CD4-positive, alpha-beta T cell treated with Interleukin-4 for 1 hour (primary cell): ENCODE results near the gene MPPED2.

Experiments
- DNase-seq, 2 donors: peaks; one replicate each; pipeline ENCODE4 v3.0.0-alpha.2; 2020 to 2022

MPPED2 gene

DNA sequence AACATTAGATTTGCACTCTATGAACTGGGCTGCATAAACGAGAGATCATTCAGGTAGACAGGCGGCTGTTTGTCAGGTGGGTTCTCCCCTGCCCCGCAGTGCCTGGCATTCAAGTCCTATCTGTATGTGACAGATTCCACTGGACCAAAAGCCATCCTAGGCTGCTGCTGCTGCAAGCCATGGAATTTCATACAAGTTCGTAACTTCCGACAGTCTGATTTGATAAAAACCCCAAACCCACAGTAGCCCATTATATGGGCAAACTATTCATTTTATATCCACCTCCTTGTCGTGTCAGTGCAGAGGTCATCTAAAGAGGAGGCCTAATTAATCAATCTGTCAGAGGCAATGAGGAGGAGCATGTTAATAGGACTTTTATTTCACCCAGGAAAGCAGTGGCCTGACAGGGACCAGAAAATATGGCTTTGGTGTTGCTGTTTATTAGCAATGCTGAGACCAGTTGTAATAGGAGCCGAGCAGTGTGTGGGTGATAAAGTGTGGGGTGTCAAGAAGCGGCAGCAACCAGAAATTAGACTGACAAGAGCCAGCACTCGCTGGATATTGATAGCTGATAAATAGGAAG lies 139.0 kb downstream of the MPPED2 start:
- DNase-seq: no peak

DNA sequence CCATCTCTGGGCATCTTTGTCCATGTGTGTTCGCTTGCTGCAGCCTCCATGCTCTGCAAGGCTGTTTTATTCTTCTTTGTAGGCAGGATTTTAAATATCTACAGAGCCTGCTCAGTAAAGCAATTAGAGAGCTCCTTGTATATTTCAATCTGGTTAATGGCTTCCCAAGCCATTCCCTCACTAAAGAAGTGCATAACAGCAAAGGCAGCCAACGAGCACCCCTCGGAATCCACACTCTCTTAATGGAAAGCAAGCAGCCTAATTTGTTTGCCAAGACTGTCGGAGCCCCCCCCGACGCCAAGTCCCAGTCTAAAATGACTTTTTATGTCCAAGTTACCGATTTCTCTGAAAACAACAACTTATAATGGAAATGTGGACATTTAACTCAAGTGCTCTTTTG lies 139.6 kb downstream of the MPPED2 start:
- DNase-seq: no peak

DNA sequence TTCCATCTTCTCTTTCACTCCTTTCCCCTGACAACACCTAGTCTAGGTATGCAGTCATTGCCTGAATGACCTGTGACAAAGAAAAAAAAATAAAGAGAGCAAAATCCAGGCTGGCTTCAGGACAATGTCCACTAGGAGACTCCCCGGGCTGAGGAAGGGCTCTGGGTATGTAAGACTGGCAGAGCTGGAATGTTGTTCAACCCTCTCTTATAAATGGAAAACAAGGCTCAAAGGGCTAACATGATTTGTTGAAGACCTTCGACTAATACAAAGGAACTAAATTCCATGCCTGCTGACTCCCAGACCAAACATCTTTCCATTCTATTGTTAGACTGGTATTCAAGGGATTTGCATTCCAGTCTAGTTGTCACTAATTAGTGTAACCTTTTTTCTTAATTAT lies 141.1 kb downstream of the MPPED2 start:
- DNase-seq: no peak

DNA sequence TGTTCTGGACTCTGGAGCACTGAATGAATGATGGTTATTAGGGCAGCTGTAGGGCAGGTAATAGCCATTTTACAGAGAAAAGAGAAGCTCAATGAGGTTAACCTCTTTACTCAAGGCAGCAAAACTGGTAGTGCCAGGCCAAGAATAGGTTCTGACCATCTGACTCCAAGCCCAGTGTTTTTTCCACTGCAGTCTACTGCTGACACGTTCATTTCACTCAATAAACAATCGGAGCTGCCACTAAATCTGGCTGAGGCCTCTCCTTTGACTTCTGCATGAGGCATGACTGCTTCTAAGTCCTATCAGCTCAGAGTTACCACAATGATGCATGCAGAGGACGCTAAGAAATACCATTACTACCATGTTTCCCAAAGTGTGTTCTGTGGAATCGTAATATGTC lies 145.6 kb downstream of the MPPED2 start:
- no peak for DNase-seq

DNA sequence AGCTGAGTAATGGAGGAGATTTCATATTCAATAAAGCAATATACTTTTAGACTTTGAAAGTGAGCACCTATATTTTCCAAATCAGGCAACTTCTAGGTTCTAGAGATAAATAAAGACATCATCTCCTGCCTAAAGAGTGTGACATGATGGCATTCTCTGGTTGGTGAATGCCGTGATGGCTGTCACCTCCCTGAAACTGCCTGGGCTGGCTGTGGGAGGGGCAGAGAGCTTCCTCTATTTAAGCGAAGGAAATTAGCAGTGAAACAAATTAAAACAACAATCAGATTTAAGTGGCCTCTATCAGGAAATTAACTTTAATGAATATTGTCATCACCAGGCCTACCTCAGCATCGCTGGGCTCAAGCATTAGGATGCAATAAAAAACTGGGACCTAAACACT lies 149.4 kb downstream of the MPPED2 start:
- no peak for DNase-seq

DNA sequence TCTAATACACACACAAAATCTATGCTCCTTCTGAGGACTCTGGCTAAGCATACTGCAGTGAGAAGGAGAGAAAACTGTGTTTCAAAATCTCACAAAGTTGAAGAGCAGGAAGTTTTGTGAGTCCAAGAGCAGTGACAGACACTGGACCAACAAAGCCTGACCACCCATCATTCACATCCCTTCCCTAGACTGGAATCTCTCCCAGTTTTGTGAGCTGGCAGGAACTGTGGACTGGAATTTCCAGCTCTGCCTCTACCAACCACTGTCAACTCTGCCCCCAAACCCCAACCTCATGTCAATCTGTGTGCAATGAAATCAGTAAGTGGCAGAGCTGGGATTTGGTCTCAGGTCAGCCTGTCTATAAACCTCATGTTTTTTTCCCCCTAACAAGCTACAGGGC lies 150.7 kb downstream of the MPPED2 start:
- no peak for DNase-seq

DNA sequence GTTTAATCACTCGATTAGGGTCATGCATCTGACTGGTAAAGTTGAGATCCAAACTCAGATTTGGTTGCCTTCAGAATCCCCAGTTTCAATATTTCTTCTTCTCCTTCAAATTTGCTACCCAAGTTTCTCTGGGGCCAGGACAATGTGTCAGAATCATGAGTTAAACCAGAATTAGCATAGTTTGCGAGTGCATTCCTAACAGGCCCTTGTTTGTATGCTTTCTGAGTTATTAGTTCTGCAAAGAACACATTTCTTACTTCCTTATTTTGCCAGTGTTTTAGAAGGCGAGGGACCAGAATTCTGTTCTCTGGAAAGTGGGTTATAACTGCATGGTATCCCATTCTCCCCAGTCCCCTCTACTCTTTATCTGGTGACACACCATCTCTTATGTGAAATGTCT lies 151.3 kb downstream of the MPPED2 start:
- DNase-seq: no peak

DNA sequence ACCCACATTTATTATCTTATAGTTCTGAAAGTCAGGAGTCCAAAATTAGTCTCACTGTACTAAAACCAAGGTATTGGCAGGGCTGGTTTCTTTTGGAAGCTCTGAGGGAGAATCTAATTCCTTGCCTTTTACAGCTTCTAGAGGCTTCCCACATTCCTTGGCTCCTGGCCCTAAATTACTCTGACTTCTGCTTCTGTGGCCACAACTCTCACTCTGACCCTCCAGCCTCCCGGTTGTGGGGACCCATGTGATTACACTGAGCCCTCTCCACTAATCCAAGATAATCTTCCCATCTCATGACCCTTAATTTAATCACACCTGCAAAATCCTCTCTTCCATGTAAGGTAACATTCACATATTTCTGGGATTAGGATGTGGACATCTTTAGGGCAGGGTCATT lies 152.3 kb downstream of the MPPED2 start:
- DNase-seq: no peak

DNA sequence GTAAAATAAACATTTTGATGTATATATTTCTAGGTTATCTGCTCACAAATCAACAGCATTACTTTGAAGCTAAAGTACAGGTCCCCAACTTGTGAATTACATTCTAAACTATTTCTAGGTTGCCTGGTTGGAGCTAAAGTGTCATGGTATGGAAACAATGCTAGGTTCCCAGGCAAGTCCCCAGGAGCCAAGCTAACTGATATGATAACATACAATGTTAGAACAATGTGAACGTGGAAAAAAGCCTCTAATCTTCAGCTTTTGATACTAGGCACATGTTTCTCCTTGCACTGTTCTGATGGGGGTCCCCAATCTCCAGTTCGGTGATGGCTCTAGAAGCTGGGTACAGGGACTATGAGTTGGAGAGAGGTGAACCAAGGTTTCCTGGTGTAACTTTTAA lies 153.4 kb downstream of the MPPED2 start:
- DNase-seq: no peak

DNA sequence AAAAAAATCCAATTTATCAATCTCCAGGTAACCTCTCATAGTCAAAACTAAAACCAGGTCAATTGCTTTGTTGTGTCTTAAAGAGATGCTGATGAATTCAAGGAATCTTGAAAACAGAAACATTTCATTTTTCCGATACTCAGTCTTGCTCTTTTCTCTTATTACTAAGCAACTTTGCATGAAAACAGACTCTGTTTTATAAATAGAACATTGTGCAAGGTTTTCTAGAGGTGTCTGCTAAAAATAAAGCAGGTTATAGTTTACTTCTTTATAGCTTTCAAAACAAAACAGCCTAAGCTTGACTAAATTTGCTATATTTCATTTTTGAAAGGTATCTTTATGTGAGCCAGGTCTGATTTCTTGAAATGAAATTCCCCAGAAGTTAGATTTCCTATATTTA lies 154.0 kb downstream of the MPPED2 start:
- DNase-seq: no peak

DNA sequence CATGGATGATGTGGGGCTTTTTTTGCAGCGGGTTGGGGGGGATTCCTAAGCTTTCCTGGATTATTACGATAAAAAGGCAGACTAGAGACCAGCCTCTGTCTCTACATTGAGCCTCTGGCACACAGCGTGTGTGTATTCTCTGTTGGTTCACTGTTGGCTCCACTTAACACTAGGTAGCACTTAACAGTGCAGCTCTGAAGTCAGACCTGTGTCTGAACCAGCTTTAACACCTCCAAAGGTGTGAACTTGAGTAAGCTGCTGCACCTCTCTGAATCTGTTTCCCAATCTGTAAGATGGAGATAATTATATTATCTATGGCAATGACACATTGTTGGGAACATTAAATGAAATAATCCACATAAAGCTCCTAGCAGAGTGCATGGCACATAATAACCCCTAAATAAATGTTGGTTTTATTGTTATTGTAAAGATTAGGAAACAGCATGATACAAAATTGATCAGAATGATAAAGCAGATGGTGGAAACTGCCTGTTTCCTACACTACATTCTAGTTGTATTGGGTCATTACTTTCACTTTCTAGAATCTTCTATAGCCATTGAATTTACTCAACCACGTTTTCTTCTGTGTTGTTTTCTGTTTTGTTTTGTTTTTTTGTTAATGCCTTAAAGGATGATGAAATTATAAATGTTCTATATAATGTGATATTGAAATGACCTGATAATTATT lies 154.9 kb downstream of the MPPED2 start:
- no peak for DNase-seq

DNA sequence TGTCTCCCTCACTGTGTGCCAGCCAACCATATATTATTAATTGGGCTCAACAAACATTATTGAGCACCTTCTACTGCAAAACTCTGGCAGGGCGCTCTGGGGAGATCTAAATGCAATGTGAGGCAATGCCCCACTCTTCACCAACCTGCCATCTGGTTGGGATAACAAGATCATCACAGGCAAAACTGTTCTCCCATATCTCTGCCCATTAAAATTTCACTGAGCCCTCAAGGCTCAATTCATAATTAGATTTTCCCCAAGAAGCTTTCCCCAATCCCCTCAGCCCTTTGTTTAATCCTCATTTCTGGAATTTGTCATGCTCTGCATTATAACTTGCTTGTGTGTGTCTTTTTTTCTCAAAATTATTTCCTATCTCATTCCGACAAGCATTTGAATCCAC lies 156.6 kb downstream of the MPPED2 start:
- no peak for DNase-seq

DNA sequence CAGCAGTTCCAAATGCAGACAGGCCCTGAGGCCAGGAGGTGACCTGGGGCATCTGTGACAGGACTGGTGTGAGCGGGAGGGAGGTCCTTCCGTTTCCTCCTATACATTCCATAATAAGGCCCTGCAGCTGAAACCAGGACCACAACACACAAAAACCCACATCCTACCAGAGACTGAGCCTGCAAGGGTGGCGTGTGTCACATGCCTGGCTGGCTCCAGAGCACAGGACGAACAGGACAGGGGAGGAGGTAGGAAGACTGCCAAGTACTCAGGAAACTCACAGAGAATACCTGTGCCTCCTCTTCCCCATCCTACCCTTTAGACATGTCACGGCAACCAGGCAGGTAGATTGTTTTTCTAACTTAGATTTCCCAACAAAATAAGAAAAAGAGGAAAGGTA lies 159.4 kb downstream of the MPPED2 start:
- DNase-seq: no peak

DNA sequence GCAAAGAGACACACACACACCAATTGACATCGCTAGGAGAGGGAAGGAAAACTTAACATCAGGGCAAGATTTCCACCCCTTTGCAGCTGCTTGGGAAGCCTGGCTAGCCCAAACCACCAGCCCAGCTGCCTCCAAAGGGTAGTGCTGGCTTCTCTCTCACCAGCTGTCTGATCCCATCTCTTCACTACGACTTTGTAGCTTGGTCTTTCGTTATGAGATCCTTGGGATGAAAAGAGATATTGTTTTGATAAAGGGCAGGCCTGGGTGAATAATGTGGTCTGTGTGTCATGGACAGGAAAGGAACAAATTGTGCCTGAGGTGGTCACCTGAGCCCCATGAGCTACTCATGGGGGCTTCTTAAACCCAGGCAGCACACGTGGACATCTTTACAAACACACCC lies 161.3 kb downstream of the MPPED2 start:
- no peak for DNase-seq

DNA sequence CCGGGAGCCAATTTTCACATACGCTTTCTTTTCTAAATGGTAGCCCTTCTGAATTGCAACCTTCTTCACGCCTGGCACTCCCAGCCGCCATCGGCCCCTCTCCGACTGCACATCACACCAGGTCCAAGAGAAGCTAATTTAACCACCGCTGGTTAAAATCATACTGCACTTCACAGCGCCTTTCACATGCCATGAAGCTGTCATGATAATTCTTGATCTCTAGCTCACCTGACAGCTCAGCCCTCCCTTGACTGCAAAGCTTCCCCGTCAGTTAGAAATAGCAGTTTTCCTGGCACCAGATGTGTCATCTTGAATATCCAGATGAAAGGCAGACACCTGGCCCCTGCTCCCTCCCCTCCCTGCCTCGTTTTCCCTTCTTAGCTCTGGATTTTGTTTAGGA lies 161.8 kb downstream of the MPPED2 start:
- no peak for DNase-seq

DNA sequence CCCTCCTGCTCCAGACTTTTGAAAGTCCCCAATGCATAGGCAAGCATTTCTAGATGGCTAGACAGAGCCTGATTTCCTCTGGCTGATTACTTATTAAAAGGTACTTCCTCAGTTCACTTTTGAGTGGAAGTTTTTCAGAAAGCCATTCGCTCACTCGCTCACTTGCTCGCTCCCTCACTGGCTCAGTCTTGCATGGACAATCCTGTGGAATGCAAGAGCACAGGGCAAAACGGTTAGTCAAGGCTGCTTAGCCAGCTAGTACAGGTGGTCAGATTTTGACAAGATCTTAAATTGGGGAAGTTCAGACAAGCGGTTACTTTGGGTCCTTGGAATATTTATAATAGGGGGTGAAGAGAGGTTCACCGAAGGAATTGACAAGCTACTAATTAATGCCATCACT lies 162.3 kb downstream of the MPPED2 start:
- DNase-seq: no peak

DNA sequence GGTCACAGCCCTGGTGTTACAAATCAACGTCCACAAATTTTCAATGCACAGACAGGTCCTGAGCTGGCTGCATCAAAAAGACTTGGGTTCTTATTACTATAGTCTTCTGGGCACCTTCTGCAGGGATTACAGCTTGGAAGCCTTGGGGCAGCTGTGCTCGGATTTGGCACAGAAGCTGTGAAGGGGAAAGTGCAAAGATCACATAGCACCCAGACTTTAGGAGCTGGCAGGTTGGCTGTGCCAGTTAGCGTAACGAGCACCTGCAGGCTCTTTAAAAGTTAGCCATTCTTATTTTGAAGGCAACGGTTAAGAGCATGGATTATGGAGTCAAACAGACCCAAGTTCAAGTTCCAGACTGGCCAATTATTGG lies 162.9 kb downstream of the MPPED2 start:
- no peak for DNase-seq

DNA sequence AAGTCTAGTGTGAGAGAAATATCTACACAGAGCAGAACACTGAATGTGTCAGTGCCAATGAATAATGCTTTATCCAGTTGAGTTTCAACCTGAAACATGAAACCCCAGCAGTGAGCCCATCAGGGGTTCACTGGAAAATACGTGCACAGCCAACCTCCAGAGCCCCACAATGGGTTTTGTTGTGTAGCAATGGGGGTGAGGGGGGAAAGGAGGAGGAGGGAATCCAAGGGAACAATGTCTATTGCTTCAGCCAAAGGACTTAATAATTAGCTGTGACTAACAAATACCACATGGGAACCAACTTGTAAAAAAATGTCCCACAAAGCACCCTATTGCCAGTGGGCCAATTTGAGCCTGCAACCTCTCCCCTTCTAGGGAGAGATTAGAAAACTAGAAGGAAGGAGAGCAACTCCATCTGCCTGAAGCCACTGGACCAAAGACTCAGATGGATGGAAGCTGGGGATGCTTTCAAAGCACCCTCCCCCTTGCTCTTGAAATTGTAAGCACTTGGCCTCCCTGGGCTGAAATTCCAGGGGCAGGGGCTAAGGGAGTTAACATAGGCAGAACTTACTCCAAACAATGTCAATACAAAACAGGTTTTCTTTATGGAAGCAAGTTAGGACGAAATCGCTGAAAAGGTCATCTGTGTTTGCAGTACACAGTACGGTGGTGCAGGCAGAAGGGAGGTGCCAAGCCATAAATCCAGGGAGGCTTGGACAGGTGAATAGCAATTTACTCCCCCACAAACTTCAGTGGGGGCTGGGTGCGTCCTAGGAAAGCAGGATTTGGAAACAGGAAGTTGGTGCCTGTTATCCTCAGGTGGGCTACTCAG lies 163.5 kb downstream of the MPPED2 start:
- no peak for DNase-seq

DNA sequence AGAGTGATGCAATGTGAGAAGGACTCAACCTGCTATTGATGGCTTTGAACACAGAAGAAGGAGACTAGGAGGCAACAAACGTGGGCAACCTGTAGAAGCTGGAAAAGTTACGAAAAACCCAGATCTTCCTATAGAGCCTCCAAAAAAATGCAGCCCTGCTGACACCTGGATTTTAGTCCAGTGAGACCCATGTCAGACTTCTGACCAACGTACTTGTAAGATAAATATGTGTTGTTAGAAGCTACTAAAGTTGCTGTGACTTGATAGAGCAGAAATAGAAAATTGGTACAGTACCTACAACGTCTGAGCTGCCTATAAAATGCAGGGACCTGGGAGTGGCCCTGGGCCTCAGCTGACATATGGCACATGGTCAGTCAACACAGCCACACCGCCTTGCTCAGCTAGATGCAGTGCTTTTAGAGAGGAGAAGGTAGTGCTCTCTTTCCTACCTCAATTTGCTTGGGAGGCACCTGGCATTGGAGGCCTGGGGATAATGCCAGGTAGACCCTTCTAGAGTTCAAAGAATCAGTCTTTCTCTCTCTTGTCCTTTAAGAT lies 165.8 kb downstream of the MPPED2 start:
- DNase-seq: no peak

DNA sequence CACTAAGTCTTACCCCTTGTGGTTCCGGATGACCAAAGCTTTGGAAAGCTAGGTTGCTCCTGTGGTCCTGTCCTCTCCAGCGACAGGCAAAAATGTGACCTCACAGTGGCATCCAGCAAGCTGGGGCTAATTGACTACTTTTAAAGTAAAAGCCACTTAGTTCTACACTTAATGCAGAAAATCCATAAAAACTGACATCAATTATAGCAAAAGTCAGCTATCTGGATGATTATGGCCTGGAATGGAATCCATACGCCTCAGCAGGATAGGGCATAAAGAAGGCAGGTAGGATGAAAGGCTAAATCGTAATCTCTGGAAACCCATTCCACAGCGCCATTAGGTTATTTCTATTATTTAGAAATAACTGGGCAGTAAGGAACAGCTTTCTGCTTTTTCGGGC lies 171.3 kb downstream of the MPPED2 start:
- no peak for DNase-seq

DNA sequence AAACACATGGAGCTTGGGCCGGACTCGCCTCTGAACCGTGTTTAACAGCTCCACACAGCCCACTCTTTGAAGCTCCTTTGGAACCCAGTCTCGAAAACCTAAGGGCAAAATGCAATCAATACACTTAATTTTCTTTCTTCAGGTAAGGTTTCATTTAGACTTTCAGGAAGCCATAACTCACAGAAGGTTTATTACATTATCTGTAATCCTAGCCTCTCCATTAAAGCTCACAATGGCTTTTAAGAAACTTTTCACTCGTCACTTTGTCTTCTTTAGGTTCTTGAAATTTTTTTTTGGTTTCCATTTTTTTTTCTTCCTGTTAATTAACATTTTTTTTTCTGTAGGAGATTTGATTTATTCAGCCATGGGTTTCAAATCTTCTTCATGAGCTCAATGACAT lies 171.9 kb downstream of the MPPED2 start:
- no peak for DNase-seq

DNA sequence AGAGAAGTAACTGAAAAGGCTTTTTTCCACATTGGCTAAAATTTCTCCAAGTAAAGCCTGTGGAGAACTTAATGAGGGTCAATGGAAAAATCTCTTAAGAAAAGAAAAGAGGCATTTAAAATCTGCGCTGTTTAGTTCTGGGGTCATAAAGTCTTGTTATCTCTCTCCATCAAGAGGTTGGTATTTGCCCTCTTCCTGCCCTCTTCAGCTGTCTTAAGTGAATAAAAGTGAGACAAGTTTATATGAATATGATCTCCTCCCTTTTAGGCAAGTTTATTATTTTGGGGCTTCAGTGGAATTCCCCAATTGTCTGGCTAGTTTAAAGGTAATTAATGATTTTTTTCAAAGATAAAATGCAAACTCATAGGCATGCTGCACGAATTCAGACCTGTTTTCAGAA lies 173.6 kb downstream of the MPPED2 start:
- no peak for DNase-seq

DNA sequence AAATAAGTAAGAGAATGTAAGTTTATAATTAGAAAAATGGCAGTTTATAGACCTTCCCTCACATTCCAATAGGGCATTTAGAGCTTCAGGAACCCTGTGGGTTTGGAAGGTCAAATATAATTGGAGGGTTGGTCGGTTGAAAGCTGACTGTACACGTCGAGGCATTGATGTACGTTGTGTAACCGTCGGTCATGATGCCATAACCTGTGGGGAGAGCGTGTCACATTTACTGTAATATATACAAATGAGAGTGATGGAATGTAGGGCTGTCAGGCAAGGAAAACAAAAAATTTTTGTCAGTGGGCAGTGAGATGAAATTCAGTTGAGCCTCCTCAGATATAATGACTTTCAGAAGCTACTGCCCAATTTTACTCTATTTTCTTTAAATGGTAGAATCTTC lies 174.8 kb downstream of the MPPED2 start:
- no peak for DNase-seq
